ENCODE measurements around the gene CARS2. TPM values are rescaled to one million over a fixed set of nuclear protein-coding genes. Genes with fewer than 3 reads are reported as not detected.

Gene CARS2
- total RNA-seq (2022; extraction: Qiagen RNA extraction), result 48.0 to 64.6 TPM (median 52.7 TPM) in 5 replicates

GRCh38 chr13:110705826-110706569 is at the start of gene CARS2:
Gene CARS2, minus strand, starts transcription at chr13:110706116. Its CDS starts 23 bp downstream, at chr13:110706093.

GRCh38 chr13:110713642-110713952 is 7.7 kb upstream of the CARS2 start, which contains the start of gene ING1:
Gene ING1, plus strand, starts transcription at chr13:110713700. Its CDS starts 450 bp downstream, at chr13:110714150.

GRCh38 chr13:110615322-110616102 is 90.4 kb downstream of the CARS2 start, which contains the start of gene NAXD:
Gene NAXD, plus strand, starts transcription at chr13:110615545. Its CDS starts 57 bp downstream, at chr13:110615602.

Other genes with a start within 250 kb of the CARS2 start
- 1.5 to 2.1 TPM (median 1.8 TPM) in 5 replicates for gene RAB20, start 144.4 kb downstream of the CARS2 start, total RNA-seq (2022; extraction: Qiagen RNA extraction)
- gene NAXD, start 90.6 kb downstream of the CARS2 start, total RNA-seq (2022; extraction: Qiagen RNA extraction), result 17.0 to 18.7 TPM (median 18.5 TPM) in 5 replicates
- gene ING1, start 7.6 kb upstream of the CARS2 start, total RNA-seq (2022; extraction: Qiagen RNA extraction), result 8.6 to 10.9 TPM (median 9.4 TPM) in 5 replicates
- 36.5 to 60.3 TPM (median 38.7 TPM) in 5 replicates for gene ANKRD10, start 209.0 kb upstream of the CARS2 start, total RNA-seq (2022; extraction: Qiagen RNA extraction)

Measured in A549 treated with Hydrocortisone at 1 μM for 4 hours (cell line).